ENCODE measurements around the gene NPL.
A peak's percentile ranks its signal among the peaks of the same experiment; 100 is the strongest.

The NPL gene

DNA sequence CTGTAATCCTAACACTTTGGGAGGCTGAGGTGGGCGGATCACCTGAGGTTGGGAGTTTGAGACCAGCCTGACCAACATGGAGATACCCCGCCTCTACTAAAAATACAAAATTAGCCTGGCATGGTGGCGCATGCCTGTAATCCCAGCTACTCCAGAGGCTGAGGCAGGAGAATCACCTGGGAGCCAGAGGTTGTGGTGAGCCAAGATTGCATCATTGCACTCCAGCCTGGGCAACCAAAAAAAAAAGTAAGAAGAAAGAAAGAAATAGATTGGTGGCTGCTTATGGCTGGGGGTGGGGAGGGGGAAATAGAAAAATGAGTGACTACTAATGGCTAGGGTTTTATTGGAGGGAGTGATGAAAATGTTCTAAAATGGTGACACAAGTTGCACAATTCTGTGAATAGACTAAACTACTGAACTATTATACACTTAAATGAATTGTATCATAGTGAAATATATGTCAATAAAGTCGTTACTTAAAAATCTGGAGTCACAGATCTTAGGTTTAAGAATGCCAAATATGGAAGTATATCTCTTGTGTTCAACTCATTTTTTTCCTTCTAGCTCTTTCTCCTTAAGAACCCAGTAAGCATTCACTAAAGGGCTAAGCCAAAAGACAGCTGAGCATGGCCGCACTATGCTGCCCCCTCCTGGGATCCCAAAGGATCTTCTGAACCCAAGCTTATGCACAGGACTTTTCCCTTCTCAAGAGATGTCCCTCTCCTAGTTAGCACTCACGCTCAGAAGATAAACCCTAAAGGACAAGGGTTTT is 3.2 kb upstream of the NPL start:
- TF ChIP-seq, protein P1, sequence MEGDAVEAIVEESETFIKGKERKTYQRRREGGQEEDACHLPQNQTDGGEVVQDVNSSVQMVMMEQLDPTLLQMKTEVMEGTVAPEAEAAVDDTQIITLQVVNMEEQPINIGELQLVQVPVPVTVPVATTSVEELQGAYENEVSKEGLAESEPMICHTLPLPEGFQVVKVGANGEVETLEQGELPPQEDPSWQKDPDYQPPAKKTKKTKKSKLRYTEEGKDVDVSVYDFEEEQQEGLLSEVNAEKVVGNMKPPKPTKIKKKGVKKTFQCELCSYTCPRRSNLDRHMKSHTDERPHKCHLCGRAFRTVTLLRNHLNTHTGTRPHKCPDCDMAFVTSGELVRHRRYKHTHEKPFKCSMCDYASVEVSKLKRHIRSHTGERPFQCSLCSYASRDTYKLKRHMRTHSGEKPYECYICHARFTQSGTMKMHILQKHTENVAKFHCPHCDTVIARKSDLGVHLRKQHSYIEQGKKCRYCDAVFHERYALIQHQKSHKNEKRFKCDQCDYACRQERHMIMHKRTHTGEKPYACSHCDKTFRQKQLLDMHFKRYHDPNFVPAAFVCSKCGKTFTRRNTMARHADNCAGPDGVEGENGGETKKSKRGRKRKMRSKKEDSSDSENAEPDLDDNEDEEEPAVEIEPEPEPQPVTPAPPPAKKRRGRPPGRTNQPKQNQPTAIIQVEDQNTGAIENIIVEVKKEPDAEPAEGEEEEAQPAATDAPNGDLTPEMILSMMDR (IDR thresholded peaks at IDR 0.05; ENCODE audit: insufficient read depth, low read length, poor library complexity, severe bottlenecking), result peak; percentile 77
- no peak for DNase-seq (ENCODE audit: extremely low read depth, insufficient read length)
- Histone ChIP-seq H3K4me3 (replicated peaks; ENCODE audit: low read depth, low read length) (no peak overlapping the region), H3K27me3 (replicated peaks; ENCODE audit: control insufficient read depth, insufficient read depth, low read length) (no peaks in the 10 kb centered on the region), H3K36me3 (ENCODE audit: control insufficient read depth, insufficient read depth, low read length) (no peaks in the 10 kb centered on the region)

GRCh38 chr1:182786995-182787324 is 2.6 kb upstream of the NPL start:
- H3K36me3 ChIP-seq (ENCODE audit: control insufficient read depth, insufficient read depth, low read length), result no peaks in the 10 kb centered on the region
- DNase-seq (ENCODE audit: extremely low read depth, insufficient read length), result no peak
- H3K4me3 ChIP-seq (replicated peaks; ENCODE audit: low read depth, low read length), result no peak overlapping the region
- TF ChIP-seq, protein P1 (IDR thresholded peaks at IDR 0.05; ENCODE audit: insufficient read depth, low read length, poor library complexity, severe bottlenecking), result no peak
- no peaks in the 10 kb centered on the region for H3K27me3 ChIP-seq (replicated peaks; ENCODE audit: control insufficient read depth, insufficient read depth, low read length)

DNA sequence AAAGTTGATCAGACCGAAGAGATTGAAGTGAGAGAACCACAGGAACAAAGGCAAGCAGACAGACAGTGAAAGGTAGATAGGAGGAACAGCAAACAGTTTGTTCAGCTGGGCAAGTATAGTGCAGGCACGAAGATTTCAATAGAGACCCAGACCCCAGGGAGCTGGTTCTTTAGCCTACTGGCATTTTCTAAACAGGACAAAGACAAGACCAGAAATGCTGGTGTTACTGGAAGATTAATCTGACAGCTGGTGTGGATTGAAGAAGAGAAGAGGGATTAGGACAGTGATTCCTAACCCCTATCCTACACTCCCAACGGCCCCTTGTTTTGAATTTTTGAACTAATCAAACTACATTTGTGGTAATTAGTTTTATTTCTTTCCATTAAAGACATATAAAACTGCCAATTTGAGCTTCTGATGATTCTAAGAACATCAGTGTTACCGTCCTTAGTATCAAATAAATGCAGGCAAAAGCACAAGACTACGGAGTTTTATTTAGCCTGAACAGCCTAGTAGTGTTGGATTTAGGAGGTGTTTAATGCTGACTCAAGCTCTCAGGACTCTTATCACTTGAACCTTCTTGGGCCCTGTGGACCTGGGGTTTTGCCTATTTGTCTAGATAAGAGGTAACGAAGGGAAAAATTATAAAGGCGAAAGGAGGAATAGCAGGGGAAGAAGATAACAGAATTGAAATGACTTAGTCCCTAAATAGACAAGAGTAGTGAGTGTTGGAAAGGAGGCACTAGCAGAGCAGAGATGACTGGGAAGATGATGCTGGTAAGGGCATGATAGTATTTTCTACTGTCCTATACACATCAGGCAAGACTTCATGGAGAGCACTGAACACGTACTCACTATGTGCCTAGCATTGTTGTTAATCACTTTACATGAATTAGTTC is 2.0 kb downstream of the NPL start:
- no peaks in the 10 kb centered on the region for H3K36me3 ChIP-seq (ENCODE audit: control insufficient read depth, insufficient read depth, low read length)
- H3K4me3 ChIP-seq (replicated peaks; ENCODE audit: low read depth, low read length), result no peak overlapping the region
- H3K27me3 ChIP-seq (replicated peaks; ENCODE audit: control insufficient read depth, insufficient read depth, low read length), result no peaks in the 10 kb centered on the region
- DNase-seq (ENCODE audit: extremely low read depth, insufficient read length), result no peak
- TF ChIP-seq, protein P1 (IDR thresholded peaks at IDR 0.05; ENCODE audit: insufficient read depth, low read length, poor library complexity, severe bottlenecking), result no peak

GRCh38 chr1:182794091-182794490 is 4.5 kb downstream of the NPL start:
- no peak for DNase-seq (ENCODE audit: extremely low read depth, insufficient read length)
- Histone ChIP-seq H3K4me3 (replicated peaks; ENCODE audit: low read depth, low read length) (no peak overlapping the region), H3K27me3 (replicated peaks; ENCODE audit: control insufficient read depth, insufficient read depth, low read length) (no peaks in the 10 kb centered on the region), H3K36me3 (ENCODE audit: control insufficient read depth, insufficient read depth, low read length) (no peaks in the 10 kb centered on the region)
- TF ChIP-seq, protein P1 (IDR thresholded peaks at IDR 0.05; ENCODE audit: insufficient read depth, low read length, poor library complexity, severe bottlenecking), result no peak

- no peak for DNase-seq (ENCODE audit: extremely low read depth, insufficient read length)
- TF ChIP-seq, protein P1 (IDR thresholded peaks at IDR 0.05; ENCODE audit: insufficient read depth, low read length, poor library complexity, severe bottlenecking), result no peak
These were observed 5.2 kb downstream of the NPL start for GRCh38 chr1:182794676-182795201.

More at GRCh38 chr1:182794676-182795201, 5.2 kb downstream of the NPL start:
- Histone ChIP-seq H3K4me3 (replicated peaks; ENCODE audit: low read depth, low read length) (no peak overlapping the region), H3K27me3 (replicated peaks; ENCODE audit: control insufficient read depth, insufficient read depth, low read length) (no peaks in the 10 kb centered on the region), H3K36me3 (ENCODE audit: control insufficient read depth, insufficient read depth, low read length) (no peaks in the 10 kb centered on the region)

Data from GM06990 (cell line).